Medulla oblongata (tissue), 1 donor: ENCODE data around the gene STX3.

ENCODE experiments used
- DNase-seq: peaks from one replicate; pipeline ENCODE4 v3.0.0-alpha.2; 2015; ENCODE audit errors: extremely low spot score

Gene STX3

GRCh38 chr11:59754859-59755700 is at the start of gene STX3:
Gene STX3 (plus strand): TSS chr11:59755376. CDS start chr11:59755606, 230 bp downstream.
- peak; percentile 48 for DNase-seq

DNA sequence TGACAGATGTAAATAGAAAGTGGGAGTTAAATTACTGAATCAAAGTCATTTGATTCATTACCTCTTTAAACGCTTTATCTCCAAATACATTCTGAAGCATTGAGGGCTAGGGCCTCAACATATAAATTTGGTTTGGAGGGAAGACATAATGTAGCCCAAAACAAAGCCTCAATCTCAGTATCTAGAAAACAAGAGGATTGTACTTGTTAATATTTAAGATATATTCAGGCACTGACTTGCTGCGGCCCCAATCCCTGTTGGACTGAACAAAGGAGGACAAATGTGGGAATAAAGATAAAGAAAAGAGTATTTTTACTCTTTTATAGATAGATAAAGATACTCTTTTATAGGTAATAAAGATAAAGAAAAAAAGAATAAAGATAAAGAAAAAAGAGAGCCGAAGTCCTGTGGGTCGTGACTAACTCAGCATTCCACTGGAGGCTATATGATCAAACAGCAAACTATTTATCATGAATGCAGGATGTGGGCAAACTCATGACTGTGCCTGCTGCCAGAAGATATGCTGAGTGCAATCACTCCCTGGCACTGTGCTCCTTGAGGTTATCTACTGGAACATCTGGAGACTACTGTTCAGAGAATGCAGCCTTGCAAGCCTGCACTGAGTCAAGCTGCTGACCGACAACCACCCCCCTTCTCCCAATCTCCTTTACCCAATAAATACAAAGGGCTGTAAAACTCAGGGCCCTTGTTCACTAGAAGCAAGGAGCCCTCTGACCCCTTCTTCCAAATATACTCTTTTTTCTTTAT is 48.5 kb upstream of the STX3 start:
- no peak for DNase-seq

DNA sequence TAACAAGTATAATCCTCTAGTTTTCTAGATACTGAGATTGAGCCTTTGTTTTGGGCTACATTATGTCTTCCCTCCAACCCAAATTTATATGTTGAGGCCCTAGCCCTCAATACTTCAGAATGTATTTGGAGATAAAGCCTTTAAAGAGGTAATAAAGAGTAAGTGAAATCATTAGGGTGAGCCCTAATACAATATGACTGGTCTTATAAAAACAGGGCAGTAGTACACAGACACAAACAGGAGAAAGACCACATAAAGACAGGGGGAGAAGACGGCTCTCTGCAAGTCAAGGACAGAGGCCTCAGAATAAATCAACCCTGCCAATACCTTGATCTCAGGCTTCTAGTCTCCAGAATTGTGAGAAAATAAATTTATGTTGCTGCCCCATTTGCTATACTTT is 47.8 kb upstream of the STX3 start:
- DNase-seq = no peak

GRCh38 chr11:59708537-59708936 is 46.6 kb upstream of the STX3 start:
- no peak for DNase-seq

GRCh38 chr11:59710136-59710847 is 44.9 kb upstream of the STX3 start:
- no peak for DNase-seq

DNA sequence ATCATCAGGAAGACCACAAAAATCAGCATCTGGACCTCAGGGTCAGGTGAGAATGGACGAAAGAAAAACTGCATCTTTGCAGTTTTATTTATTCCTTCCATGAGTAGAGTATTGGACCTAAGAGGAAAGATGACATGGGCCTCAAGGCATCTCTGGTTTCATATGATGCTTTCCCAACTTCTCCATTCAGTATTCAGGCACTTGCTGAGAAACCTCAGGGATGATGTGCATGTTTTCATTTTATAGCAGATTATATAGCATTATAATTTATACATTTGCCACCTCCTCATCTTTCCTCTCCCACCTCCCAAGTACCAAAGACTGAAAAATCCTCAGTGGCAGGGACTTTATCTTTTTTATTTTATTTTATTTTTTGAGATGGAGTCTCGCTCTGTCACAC is 41.4 kb upstream of the STX3 start, which contains the start of gene OR10V1:
OR10V1 (minus strand) TSS at position 101 of the 400 bp plus-strand sequence; CDS start at position 101, 0 bp downstream.
- DNase-seq = no peak

DNA sequence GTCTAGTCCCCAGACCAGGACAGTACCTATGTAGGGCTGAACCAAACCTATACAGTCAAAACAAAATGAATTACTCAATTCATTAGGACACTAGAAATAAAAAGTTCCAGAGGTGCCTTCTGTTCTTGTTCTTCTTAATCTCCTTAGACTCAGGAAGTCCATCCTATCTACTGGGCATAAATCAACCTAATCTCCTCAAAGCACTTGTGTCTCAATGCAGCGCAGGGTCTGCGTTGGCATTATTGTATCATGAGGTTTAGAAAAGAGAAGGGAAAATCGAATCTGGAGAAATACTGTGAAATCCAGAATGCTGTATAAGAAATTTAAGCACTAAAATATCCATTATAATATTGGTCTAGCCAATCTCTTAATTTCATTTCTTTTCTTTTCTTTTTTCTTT is 39.1 kb upstream of the STX3 start:
- DNase-seq = no peak

- DNase-seq = peak; percentile 52
Measured at GRCh38 chr11:59719556-59719955, 35.6 kb upstream of the STX3 start.

DNA sequence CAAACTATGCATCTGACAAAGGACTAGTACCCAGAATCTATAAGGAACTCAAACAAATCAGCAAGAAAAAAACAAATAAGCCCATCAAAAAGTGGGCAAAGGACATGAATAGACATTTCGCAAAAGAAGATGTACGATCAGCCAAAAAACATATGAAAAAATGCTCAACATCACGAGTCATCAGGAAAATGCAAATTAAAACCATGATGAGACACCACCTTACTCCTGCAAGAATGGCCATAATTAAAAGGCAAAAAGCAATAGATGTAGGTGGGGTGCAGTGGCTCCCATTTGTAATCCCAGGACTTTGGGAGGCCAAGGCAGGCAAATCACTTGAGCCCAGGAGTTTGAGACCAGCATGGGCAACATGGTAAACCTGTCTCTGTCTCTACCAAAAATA is 31.1 kb upstream of the STX3 start:
- no peak for DNase-seq

GRCh38 chr11:59727426-59727825 is 27.8 kb upstream of the STX3 start:
- DNase-seq = no peak

DNA sequence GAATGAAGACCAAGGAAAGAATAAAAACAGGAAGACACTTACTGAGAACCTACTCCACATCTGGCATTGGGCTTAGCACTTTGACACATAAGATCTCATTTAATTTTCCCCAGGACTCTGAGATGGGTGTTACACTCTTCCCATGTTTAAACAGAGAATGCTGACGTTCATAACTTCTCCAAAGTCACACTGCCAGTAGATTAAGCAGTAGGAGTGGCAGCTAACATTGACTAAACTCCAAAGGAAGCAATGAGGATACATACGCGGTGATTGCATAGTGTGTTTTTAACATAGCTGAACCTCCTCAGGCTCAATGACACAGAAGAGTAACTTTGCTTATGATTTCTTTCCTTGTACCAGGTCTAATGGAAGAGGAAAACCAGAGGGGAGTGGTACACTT is 27.0 kb upstream of the STX3 start:
- no peak for DNase-seq

DNA sequence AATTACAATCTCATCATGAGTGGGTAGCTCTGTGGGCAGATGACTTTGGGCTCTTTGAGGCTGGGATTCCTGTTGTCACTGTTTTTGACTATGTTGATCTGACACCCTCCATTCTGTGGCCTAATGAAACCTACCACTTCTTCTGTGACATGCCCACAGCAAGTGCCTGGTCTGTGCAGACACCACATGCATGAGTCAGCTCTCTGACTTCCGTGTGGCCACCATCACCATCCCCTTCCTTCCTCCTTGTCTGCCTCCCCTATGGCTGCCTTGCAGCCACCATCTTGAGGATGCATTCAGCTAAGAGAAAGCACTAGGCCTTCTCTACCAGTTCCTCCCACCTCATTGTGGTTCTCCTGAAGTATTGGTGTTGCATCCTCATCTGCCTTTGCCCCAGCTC is 26.3 kb upstream of the STX3 start:
- DNase-seq = no peak

DNA sequence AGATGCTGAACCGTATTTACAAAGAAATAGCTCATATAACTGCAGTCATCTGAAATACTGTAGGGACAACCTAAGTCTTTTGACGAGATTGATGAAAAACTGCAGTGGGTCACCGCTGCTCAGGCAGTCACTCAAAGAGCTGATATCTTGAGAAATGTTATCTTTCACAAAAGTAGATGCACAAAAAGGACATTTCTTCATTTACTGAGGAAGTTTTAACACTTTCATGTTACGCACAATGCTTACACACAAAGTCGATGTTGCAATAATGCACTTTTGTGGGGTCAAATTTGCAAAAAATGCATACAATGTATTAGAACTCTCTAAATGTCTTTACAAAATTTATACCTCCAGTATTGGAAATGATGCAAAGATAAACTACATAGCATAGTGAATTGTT is 25.3 kb upstream of the STX3 start:
- no peak for DNase-seq

DNA sequence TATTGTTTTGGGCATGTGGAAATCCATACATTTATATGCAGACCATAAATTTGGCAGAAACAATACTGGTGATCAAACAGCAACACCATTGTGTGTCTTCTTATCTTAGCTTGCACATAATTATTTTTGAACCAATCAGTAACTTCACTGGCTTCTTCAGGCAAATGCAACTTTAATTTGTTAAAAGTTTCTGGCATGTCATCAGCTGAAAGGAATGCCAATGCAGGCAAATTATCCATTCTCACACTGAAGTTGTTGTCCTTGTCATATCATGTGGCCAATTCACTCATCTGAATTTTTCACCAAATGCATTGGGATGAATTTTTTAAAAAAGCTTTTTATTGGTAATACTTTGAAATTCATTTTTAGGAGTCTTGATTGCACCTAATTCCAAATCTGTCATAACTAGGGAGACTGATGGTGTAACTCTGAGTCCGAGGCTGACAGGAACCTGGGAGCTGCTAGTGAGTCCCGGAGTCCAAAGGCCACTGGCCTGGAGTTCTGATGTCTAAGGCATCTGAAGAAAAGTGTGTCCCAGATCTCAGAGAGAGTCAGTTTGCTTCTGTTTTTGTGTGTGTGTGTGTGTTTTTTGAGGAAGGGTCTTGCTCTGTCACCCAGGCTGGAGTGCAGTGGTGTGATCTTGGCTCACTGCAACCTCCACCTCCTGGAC is 24.1 kb upstream of the STX3 start:
- DNase-seq = no peak

DNA sequence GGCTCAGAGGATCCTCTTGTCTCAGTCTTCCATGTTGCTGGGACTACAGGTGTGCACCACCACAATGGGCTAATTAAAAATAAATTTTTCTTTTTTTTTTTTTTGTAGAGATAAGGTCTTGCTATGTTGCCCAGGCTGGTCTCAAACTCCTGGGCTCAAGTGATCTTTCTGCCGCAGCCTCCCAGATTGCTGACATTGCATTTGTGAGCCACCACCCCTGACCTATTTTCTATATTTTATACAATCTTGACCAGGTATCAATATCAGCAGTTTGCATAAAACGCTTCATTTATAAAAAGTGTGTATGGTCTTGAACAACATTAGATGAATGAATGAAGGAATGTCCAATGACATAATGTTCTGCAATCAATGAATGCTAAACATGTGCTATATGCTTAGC is 9.1 kb upstream of the STX3 start:
- no peak for DNase-seq

DNA sequence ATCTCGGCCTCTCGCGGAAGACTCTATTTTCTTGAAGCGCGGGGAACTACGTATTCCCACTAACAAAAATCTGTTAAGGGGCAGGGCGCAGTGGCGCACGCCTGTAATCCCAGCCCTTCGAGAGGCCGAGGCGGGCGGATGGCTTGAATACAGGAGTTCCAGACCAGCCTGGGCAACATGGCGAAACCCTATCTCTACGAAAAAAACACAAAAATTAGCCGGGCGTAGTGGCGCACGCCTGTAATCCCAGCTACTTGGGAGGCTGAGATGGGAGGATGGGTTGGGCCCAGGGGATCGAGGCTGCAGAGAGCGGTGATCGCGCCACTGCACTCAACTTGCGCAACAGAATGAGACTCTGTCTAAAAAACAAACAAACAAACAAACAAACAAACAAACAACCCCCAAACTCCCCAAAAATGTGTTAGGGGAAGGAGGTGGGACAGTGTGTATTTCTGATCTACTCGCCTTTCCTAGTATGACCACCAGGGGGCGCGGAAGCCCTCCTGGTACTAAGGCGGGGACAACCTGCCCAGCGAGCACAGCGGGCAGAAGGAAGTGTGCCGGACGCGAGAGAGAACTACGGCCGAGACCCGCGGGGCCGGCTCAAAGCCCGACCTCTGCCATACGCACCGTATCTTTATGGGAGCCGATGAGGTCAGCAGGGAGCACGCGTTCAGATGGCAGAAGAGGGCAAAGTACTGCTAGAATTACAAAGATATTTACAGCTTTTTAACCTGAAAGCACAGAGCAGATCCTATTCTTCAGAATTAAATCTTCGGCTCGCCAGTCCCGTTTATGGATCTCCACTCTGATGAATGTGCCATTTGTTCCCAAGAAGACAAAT is 1.3 kb upstream of the STX3 start:
- DNase-seq = peak; percentile 93

DNA sequence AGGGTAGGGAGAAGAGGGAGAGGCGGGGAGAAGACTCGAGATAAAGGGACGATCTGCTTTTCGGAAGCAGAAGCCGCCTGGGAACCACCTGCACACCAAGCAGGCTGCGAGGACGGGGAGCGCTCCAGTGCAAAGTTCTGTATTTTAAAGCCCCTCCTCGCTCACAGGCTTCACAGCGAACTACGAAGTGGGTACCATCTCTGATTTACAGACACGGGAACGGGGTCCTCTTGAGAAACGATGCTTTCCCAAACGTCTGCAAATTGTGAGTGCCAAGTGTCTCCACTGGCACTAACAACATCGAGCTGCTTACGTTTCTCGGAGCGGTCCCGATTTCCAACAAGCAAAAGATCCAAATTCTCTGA is 700 bp upstream of the STX3 start:
- peak; percentile 27 for DNase-seq

- peak; percentile 79 for DNase-seq
Measured at GRCh38 chr11:59755701-59756557, 753 bp downstream of the STX3 start.

- no peak for DNase-seq
Measured at GRCh38 chr11:59756558-59756840, 1.3 kb downstream of the STX3 start.

DNA sequence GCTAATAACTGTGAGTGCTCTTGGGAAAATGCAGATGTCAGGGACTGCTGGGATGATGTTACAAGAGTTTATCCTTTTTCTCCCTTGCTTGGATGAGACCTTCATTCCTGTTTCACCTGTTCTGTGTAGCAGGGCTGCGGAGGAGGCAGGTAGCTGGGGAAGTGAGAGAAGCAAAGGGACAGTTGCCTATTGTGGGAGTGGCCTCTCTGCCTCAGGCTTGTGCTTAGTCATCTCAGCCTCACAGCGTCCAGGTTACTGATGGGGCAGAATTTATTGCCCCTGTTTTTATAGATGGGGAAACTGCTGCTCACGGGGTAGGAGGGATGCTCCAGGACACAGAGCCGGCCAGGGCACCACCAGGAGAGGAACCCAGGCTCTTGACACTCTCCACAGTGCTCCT is 1.7 kb downstream of the STX3 start:
- DNase-seq = peak; percentile 8
